Keratinocyte (primary cell): ENCODE measurements around the gene RIN3.

Experiments used
- EZH2 ChIP-seq: IDR thresholded peaks from one replicate; pipeline ENCODE4 v1.6.1; 2012; ENCODE audit warnings: inconsistent platforms, mild to moderate bottlenecking, low read length, moderate library complexity
- TF ChIP-seq, protein P1 (sequence below), 3 experiments: IDR thresholded peaks in 1 of 3; conservative IDR thresholded peaks in 1 of 3; optimal IDR thresholded peaks in 1 of 3; 2 replicates in 2 of 3; 3 replicates in 1 of 3; pipeline versions ENCODE3 to v1.5.1; 2011; ENCODE audit warnings: low read length in 3 of 3, mild to moderate bottlenecking in 3 of 3, moderate library complexity in 2 of 3, control low read depth in 1 of 3, inconsistent platforms in 1 of 3; ENCODE audit not compliant: insufficient read depth in 2 of 3; ENCODE audit errors: extremely low read depth in 1 of 3

DNA sequence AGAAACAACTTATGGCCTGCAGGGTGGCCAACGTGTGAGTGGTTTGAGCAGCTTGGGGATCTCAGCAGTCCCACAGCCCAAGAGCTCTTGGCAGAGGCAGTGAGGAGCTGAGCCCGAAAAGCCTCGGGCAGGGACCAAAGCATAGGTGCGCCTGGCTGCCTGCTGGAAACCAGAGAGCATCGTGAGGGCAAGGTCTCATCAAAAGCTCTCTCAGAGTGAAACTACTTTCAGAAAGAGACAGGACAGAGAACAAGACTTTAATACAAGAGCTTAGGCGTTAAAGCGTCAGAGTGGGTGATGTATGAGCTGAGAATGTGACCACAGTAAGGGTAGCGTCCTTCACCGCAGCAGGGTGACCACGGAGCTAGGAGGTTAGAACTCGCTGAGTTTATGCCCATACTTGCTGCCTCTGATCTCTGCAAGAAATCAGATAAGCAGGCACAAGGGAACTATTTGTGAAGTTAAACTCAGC, 204.0 kb downstream of the RIN3 start:
- TF ChIP-seq, protein P1, sequence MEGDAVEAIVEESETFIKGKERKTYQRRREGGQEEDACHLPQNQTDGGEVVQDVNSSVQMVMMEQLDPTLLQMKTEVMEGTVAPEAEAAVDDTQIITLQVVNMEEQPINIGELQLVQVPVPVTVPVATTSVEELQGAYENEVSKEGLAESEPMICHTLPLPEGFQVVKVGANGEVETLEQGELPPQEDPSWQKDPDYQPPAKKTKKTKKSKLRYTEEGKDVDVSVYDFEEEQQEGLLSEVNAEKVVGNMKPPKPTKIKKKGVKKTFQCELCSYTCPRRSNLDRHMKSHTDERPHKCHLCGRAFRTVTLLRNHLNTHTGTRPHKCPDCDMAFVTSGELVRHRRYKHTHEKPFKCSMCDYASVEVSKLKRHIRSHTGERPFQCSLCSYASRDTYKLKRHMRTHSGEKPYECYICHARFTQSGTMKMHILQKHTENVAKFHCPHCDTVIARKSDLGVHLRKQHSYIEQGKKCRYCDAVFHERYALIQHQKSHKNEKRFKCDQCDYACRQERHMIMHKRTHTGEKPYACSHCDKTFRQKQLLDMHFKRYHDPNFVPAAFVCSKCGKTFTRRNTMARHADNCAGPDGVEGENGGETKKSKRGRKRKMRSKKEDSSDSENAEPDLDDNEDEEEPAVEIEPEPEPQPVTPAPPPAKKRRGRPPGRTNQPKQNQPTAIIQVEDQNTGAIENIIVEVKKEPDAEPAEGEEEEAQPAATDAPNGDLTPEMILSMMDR (optimal IDR thresholded peaks at IDR 0.05 in 1 of 3, IDR thresholded peaks at IDR 0.05 in 1 of 3, conservative IDR thresholded peaks at IDR 0.05 in 1 of 3; ENCODE audit: extremely low read depth in 1 of 3, insufficient read depth in 2 of 3, low read length in 3 of 3) = no peak
- no peak for TF ChIP-seq EZH2
